Kidney (tissue), 14 donors: ENCODE results near the gene MAPKBP1. TPM values are rescaled to one million over a fixed set of nuclear protein-coding genes. Genes with fewer than 3 reads are reported as not detected.

Source experiments
- DNase-seq, 5 donors: peaks; one replicate each; pipeline ENCODE4 v3.0.0-alpha.2; 2013 to 2020
- FAIRE-seq: peaks from 2 replicates; lab custom pipeline; 2012; peaks lifted over from hg19 to GRCh38; lab: Jason Lieb, UNC
- H3K27ac ChIP-seq, 2 donors: one replicate each; pipeline ENCODE4 v1.7.0; 2013; ENCODE audit warnings: low read depth in 2 of 2, low read length in 2 of 2, inconsistent platforms in 1 of 2
- H3K27me3 ChIP-seq: one replicate; pipeline ENCODE4 v1.7.1; 2013; ENCODE audit warnings: low read length, inconsistent platforms; ENCODE audit not compliant: control insufficient read depth, insufficient read depth
- H3K36me3 ChIP-seq, 3 donors: one replicate each; pipeline versions ENCODE4 v1.7.0 to v1.7.1; 2013; ENCODE audit warnings: low read length in 3 of 3, control low read depth in 1 of 3, inconsistent platforms in 1 of 3; ENCODE audit not compliant: insufficient read depth in 3 of 3, control insufficient read depth in 2 of 3
- H3K4me1 ChIP-seq, 3 donors: one replicate each; pipeline versions ENCODE4 v1.7.0 to v1.7.1; 2013; ENCODE audit warnings: low read length in 3 of 3, inconsistent platforms in 1 of 3, low read depth in 1 of 3; ENCODE audit not compliant: control insufficient read depth in 2 of 3, insufficient read depth in 2 of 3
- H3K4me3 ChIP-seq, 3 donors: one replicate each; pipeline versions ENCODE4 v1.7.0 to v1.8.1; 2013; ENCODE audit warnings: low read length in 3 of 3, control low read depth in 1 of 3, inconsistent platforms in 1 of 3
- H3K9ac ChIP-seq, 3 donors: one replicate each; pipeline versions ENCODE4 v1.7.0 to v1.7.1; 2013; ENCODE audit warnings: low read length in 3 of 3, control low read depth in 1 of 3, inconsistent platforms in 1 of 3
- H3K9me3 ChIP-seq, 3 donors: one replicate each; pipeline versions ENCODE4 v1.7.0 to v1.7.1; 2013; ENCODE audit warnings: low read length in 3 of 3, control low read depth in 1 of 3, inconsistent platforms in 1 of 3; ENCODE audit not compliant: control insufficient read depth in 2 of 3, insufficient read depth in 1 of 3
- intact Hi-C: fragments of 100-400 bp; cut with DNase I; formaldehyde crosslinking; loops from one replicate; pipeline ENCODE4 v1.11.1; 2022
- polyA plus RNA-seq: library from polyadenylated mRNA; stranded (reverse); fragments of 350-450 nt; fragmentation: Illumina TruSeq; extraction: RNeasy Lipid Tissue Mini Kit (QIAGEN cat#74804); gene quantifications from one replicate; pipeline ENCODE4 v1.2.3, GENCODE V29; 2014; ENCODE audit warnings: low read depth, low replicate concordance; ENCODE audit not compliant: insufficient read depth
- total RNA-seq: library from RNA; stranded (reverse); fragmentation: NEBNext Ultra II Directional; extraction: Animal tissue kit (Norgen Biotek cat#: 25700); gene quantifications from one replicate; pipeline ENCODE4 v1.2.1, GENCODE V29; 2021
- TF ChIP-seq, protein P1 (sequence below): IDR thresholded peaks from 3 replicates; pipeline ENCODE4 v1.5.1; 2012; ENCODE audit warnings: mild to moderate bottlenecking, moderate library complexity, borderline replicate concordance; ENCODE audit not compliant: insufficient read depth; ENCODE audit errors: extremely low read depth
- donor health status: control.
- donor health status: control.
- donor health status: control.
- donor health status: control.
- donor health status: control.
- donor health status: DM: yes; HTN: yes; CAD: no.
- donor health status: Normal renal cell carcinoma (clear cell type).

Gene MAPKBP1
- total and polyA plus RNA-seq, 2 donors from 2014 or later = 3.7 to 28.6 TPM

DNA sequence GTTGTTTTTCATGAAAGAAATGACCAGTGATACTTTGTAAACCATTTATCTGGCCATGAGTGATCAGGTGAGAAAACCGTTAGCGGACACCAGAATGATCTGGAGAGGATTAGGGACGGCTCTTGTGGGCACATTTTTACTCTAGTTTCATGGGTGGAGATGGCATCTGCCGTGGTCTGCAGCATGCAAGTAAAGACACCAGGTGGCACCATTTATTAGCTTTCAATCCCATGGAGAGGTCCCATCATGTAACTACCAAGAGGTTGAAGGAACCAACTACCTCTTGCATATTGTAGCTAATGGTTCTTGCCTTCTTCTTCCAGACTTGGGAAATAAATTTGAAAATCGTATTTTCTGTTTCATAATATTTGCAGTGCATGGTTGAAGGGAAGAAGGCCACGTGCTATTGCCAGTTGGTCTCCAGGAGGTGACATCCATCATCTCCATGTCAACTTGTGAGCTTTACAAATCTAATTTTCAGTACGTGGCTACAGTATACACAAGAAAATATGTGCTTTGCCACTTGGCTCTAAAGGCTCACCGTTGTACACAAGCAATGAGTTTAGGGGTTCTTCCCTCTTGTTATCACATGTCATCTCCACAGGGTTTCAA lies 1.5 kb upstream of the MAPKBP1 start:
- no peak overlapping the region for H3K27ac ChIP-seq
- peaks cover 3 to 27% (median 5%) of the 10 kb centered on the region in 3 donors for H3K4me1 ChIP-seq
- TF ChIP-seq, protein P1, sequence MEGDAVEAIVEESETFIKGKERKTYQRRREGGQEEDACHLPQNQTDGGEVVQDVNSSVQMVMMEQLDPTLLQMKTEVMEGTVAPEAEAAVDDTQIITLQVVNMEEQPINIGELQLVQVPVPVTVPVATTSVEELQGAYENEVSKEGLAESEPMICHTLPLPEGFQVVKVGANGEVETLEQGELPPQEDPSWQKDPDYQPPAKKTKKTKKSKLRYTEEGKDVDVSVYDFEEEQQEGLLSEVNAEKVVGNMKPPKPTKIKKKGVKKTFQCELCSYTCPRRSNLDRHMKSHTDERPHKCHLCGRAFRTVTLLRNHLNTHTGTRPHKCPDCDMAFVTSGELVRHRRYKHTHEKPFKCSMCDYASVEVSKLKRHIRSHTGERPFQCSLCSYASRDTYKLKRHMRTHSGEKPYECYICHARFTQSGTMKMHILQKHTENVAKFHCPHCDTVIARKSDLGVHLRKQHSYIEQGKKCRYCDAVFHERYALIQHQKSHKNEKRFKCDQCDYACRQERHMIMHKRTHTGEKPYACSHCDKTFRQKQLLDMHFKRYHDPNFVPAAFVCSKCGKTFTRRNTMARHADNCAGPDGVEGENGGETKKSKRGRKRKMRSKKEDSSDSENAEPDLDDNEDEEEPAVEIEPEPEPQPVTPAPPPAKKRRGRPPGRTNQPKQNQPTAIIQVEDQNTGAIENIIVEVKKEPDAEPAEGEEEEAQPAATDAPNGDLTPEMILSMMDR = peak; percentile 88
- intact Hi-C loops = loop anchor here (5.0 kb wide), 1 partner anchor 39 kb away; no protein-coding TSS in a partner anchor
- no peaks in the 10 kb centered on the region for H3K9me3 ChIP-seq
- no peaks in the 10 kb centered on the region for H3K27me3 ChIP-seq
- DNase-seq (peak in 4 of 5 donors; percentile 54 to 80 (median 74)), FAIRE-seq (no peak)
- no peak overlapping the region for H3K4me3 ChIP-seq
- H3K36me3 ChIP-seq = peaks cover 0 to 2% (median 0%) of the 10 kb centered on the region in 3 donors
- H3K9ac ChIP-seq = no peak overlapping the region

DNA sequence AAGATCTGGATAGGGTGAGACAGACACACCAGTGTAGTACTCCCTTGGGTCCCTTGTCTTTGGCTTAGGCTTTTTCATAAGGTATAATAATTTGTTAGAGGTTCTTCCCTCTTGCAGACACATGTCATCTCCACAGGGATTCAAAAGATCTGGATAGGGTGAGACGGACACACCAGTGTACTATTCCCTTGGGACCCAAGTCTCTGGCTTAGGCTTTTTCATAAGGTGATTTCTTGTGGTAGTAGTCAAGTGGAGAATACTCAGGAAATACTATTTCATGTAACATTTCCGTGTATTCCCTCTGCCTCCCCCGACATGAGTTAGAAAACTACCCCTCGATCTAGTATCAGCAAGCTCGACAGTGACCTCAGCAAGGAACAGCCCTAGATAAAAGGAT lies 954 bp upstream of the MAPKBP1 start:
- Histone ChIP-seq H3K4me1 (peaks cover 3 to 27% (median 5%) of the 10 kb centered on the region in 3 donors), H3K4me3 (peak overlapping the region in 2 of 3 donors; percentile 66 to 88), H3K27me3 (no peaks in the 10 kb centered on the region), H3K36me3 (peaks cover 0 to 2% (median 0%) of the 10 kb centered on the region in 3 donors), H3K9me3 (no peaks in the 10 kb centered on the region), H3K27ac (no peak overlapping the region), H3K9ac (peak overlapping the region in 2 of 3 donors; percentile 36 to 52)
- TF ChIP-seq, protein P1 = no peak
- intact Hi-C loops = loop anchor here (5.0 kb wide), 1 partner anchor 39 kb away; no protein-coding TSS in a partner anchor
- FAIRE-seq (no peak), DNase-seq (no peak)

DNA sequence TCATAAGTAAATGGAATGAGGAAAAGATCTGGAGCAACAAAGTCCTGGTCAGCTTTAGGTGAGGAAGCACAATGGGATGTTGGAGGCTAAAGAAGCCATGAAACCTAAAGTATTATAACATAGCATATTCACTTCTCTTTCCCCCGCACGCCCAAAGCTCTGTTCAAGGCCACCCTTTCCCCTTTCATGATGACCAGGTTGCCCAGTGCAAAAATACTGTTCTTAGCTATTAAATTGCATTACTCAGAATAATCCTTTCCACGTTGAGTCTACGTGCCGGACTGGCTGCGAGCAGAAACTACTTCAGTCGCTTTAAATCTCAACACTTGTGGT lies 589 bp upstream of the MAPKBP1 start:
- peaks cover 0 to 2% (median 0%) of the 10 kb centered on the region in 3 donors for H3K36me3 ChIP-seq
- peak overlapping the region in 1 of 2 donors; percentile 85 for H3K27ac ChIP-seq
- H3K4me3 ChIP-seq = peak overlapping the region; percentile 66 to 89 (median 88)
- H3K9ac ChIP-seq = peak overlapping the region in 2 of 3 donors; percentile 36 to 52
- FAIRE-seq (no peak), DNase-seq (no peak)
- intact Hi-C loops = loop anchor here (5.0 kb wide), 1 partner anchor 39 kb away; no protein-coding TSS in a partner anchor
- H3K9me3 ChIP-seq = no peaks in the 10 kb centered on the region
- no peaks in the 10 kb centered on the region for H3K27me3 ChIP-seq
- peaks cover 3 to 27% (median 5%) of the 10 kb centered on the region in 3 donors for H3K4me1 ChIP-seq
- TF ChIP-seq, protein P1 = no peak
